GM12878 (cell line): Measurements from ENCODE around the gene TPRA1. TPM values are rescaled to one million over a fixed set of nuclear protein-coding genes. Genes with fewer than 3 reads are reported as not detected.

Experiments used
- E4F1 ChIP-seq: fragments of 450-650 bp; IDR thresholded peaks from 2 replicates; pipeline ENCODE4 v1.6.1; 2018; ENCODE audit warnings: borderline replicate concordance, mild to moderate bottlenecking; ENCODE audit not compliant: partially characterized antibody
- FOS ChIP-seq: IDR thresholded peaks from 3 replicates; pipeline ENCODE4 v1.6.1; 2011; ENCODE audit warnings: borderline replicate concordance; ENCODE audit not compliant: insufficient read length; ENCODE audit errors: extremely low read depth
- JUND ChIP-seq: IDR thresholded peaks from 2 replicates; pipeline ENCODE4 v1.6.1; 2012; ENCODE audit warnings: low read depth, mild to moderate bottlenecking, low read length, improper control_type of control experiment, moderate library complexity
- MLLT1 ChIP-seq: fragments of 450-650 bp; IDR thresholded peaks from 2 replicates; pipeline ENCODE4 v1.6.1; 2016; ENCODE audit warnings: mild to moderate bottlenecking
- RB1 ChIP-seq: fragments of 450-650 bp; formaldehyde crosslinking; IDR thresholded peaks from 2 replicates; pipeline ENCODE4 v1.6.1; 2017; ENCODE audit warnings: mild to moderate bottlenecking, borderline replicate concordance
- SMARCA5 ChIP-seq: fragments of 450-650 bp; IDR thresholded peaks from 2 replicates; pipeline ENCODE4 v1.6.1; 2017; ENCODE audit warnings: mild to moderate bottlenecking
- ZNF207 ChIP-seq: fragments of 450-650 bp; IDR thresholded peaks from 2 replicates; pipeline ENCODE4 v1.6.1; 2014; ENCODE audit warnings: antibody characterized with exemption, mild to moderate bottlenecking, borderline replicate concordance
- polyA plus RNA-seq, 11 experiments: library from polyadenylated mRNA; depleted of rRNA in 4 of 11; unstranded in 6 of 11; stranded (reverse) in 5 of 11; fragments of >200 nt; fragmentation: Nextera tagmentation in 4 of 11; fragmentation: Illumina TruSeq in 1 of 11; extraction: Ambion mirVana in 4 of 11; extraction: Trizol in 1 of 11; gene quantifications; 1 replicate in 1 of 11; 2 replicates in 10 of 11; pipeline versions ENCODE4 v1.2.1 to v1.2.3, GENCODE V29; 2011 to 2016; ENCODE audit warnings: inconsistent platforms in 2 of 11, missing spikeins in 2 of 11, low read depth in 1 of 11
- total RNA-seq, 4 experiments: library from RNA; depleted of rRNA in 3 of 4; stranded (reverse); fragments of >200 nt in 3 of 4; fragmentation: Illumina TruSeq in 1 of 4; extraction: Trizol in 1 of 4; gene quantifications; 2 replicates each; pipeline versions ENCODE4 v1.2.1 to v1.2.3, GENCODE V29; 2013 to 2021

The TPRA1 gene
- total and polyA plus RNA-seq, 10 of the 15 experiments (the other 5 are each of a cell fraction or from before 2014, with no cell fraction given) = 1.8 to 39.6 (median 26.6) TPM

GRCh38 chr3:127585813-127586413, 4.6 kb downstream of the TPRA1 start (continued):
- TF ChIP-seq E4F1 (no peak), ZNF207 (no peak), SMARCA5 (no peak), FOS (no peak), JUND (no peak), RB1 (no peak), MLLT1 (no peak)
